ENCODE results near the gene TCFL5. TPM values are rescaled to one million over a fixed set of nuclear protein-coding genes. Genes with fewer than 3 reads are reported as not detected.

The TCFL5 gene
- total RNA-seq, 4 donors from 2014 or later = 9.0 to 20.3 (median 12.7) TPM

DNA sequence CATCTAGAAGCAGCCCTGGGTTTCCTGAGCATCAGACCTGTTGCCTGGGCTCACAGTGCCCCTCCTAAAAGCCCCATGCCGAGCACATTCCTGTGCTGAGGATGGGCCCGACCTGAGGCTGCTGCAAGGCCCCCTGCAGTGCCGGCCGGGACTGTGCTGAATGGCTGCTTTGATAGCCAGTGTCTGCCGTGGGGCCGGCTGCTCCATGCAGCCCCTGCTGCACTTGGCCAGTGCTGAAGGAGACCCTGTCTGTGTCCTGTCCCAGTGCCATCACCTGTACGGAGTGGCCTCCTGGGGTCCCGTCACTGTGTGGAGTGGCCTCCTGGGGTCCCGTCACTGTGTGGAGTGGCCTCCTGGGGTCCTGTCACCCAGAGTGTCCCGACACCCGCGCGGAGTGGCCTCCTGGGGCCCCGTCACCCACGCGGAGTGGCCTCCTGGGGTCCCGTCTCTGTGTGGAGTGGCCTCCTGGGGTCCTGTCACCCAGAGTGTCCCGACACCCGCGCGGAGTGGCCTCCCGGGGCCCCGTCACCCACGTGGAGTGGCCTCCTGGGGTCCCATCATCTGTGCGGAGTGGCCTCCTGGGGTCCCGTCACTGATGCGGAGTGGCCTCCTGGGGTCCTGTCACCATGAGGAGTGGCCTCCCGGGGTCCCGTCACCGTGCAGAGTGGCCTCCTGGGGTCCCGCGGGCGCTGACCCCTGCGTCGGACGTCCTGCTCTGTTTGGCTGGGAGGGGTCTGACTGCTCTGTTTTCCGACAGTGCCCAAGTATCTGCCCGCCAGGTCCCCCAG, 37.7 kb downstream of the TCFL5 start:
- no peak for DNase-seq (ENCODE audit: low spot score in 2 of 2)
- Histone ChIP-seq H3K9me3 (no peaks in the 10 kb centered on the region), H3K27ac (no peak overlapping the region), H3K27me3 (no peaks in the 10 kb centered on the region), H3K4me3 (no peak overlapping the region), H3K4me1 (peaks cover 27% of the 10 kb centered on the region), H3K36me3 (no peaks in the 10 kb centered on the region)
- TF ChIP-seq POLR2A (IDR thresholded peaks at IDR 0.05) (no peak), EP300 (IDR thresholded peaks at IDR 0.05) (no peak), POLR2AphosphoS5 (IDR thresholded peaks at IDR 0.05) (no peak)
- TF ChIP-seq, protein P1, sequence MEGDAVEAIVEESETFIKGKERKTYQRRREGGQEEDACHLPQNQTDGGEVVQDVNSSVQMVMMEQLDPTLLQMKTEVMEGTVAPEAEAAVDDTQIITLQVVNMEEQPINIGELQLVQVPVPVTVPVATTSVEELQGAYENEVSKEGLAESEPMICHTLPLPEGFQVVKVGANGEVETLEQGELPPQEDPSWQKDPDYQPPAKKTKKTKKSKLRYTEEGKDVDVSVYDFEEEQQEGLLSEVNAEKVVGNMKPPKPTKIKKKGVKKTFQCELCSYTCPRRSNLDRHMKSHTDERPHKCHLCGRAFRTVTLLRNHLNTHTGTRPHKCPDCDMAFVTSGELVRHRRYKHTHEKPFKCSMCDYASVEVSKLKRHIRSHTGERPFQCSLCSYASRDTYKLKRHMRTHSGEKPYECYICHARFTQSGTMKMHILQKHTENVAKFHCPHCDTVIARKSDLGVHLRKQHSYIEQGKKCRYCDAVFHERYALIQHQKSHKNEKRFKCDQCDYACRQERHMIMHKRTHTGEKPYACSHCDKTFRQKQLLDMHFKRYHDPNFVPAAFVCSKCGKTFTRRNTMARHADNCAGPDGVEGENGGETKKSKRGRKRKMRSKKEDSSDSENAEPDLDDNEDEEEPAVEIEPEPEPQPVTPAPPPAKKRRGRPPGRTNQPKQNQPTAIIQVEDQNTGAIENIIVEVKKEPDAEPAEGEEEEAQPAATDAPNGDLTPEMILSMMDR (IDR thresholded peaks at IDR 0.05) = no peak
- WGBS = 84% methylated on average over 18 of the region's 38 CpGs

DNA sequence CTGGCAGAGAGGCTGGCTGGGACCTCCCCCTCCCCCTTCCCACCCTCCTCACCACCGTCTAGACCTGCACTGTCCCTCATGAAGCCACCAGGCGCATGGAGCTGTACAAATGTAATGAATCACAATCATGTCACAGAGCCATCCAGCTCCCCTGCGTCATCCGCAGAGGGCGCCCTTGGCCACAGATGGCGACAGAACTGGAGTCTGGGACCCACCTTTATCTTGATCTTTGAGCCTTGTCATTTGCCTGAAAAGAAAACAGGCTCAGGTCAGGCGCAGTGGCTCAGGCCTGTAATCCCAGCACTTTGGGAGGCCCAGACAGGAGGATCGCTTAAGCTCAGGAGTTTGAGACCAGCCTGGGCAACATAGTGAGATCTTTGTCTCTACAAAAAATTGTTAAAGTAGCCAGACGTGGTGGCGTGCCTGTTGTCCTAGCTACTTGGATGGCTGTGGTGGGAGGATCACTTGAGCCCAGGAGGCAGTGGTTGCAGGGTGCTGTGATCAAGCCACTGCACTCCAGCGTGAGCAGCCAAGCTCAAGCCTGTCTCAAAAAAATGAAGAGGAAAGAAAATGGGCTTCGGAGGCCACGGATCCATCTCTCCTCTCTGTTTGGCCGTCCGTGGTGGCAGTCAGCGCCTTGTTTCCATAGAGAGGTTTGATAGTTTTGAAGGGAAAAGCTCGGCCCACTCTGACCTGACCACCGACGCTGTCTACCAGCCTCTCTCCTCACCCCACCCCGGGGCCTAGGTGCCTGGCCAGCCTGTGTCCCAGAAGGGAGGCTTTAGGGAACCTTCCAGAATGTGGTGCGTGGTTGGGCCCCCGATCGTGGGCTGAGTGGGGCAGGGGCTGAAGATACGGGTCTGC, 38.6 kb downstream of the TCFL5 start:
- Histone ChIP-seq H3K27me3 (peaks cover 8% of the 10 kb centered on the region), H3K9me3 (no peaks in the 10 kb centered on the region), H3K4me3 (no peak overlapping the region), H3K4me1 (peaks cover 36% of the 10 kb centered on the region), H3K36me3 (no peaks in the 10 kb centered on the region), H3K27ac (no peak overlapping the region)
- TF ChIP-seq POLR2AphosphoS5 (IDR thresholded peaks at IDR 0.05) (no peak), POLR2A (IDR thresholded peaks at IDR 0.05) (no peak)
- TF ChIP-seq, protein P1 (IDR thresholded peaks at IDR 0.05) = peak in 1 of 2 donors; percentile 14
- WGBS = 78% methylated on average over 24 of the region's 24 CpGs
- DNase-seq (ENCODE audit: low spot score in 2 of 2) = no peak

DNA sequence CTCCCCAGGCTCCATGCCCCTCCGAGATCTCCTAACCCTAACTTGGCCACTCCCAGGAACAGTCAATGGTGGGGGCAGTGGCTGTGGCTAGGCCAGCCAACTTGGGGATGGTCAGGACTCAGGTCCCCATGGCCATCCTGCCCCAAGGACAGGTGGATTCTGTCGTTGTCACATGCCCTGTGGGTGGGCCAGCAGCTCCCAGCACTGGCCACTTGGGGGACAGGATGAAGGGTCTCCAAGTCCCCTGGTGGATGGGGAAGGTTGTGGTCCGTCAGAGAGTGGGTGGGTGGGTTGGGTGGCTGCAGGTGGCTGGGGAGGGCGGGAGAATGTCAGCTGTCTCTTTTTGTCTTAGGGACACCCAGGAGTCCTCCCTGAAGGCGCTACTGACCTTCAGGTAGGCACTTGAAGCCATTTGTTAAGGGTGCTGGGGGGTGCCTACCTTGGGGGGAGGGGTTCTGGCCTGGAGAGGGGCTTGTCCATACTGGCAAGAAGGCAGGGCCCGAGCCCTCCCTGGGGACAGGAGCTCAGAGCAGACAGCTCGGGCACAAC, 39.3 kb downstream of the TCFL5 start:
- no peak for DNase-seq (ENCODE audit: low spot score in 2 of 2)

DNA sequence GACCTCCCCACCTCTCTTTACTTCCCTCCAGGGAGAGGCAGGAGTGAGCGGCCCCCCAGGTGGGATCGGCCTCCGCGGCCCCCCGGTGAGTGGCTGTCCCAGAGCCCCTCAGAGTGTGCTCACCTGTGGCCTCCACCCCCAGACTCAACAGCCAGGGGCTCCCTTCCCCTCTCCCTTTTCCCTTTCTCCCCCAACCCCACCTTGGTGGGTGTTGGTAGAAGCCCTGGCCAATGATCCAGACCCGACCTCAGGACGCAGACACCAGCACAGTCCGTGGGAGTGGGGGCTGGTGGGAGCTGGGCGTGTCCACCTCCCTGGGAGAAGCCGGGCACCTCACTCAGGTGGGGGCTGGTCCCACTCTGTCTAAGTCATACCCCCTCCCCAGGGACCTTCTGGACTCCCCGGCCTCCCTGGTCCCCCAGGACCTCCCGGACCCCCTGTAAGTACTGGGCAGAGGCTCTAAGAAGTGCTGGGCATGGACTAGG, 39.9 kb downstream of the TCFL5 start:
- H3K4me3 ChIP-seq = no peak overlapping the region
- no peak overlapping the region for H3K27ac ChIP-seq
- 88% methylated on average over 10 of the region's 12 CpGs for WGBS
- H3K4me1 ChIP-seq = peaks cover 48% of the 10 kb centered on the region
- H3K27me3 ChIP-seq = peaks cover 20% of the 10 kb centered on the region
- DNase-seq (ENCODE audit: low spot score in 2 of 2) = no peak
- no peaks in the 10 kb centered on the region for H3K36me3 ChIP-seq
- no peaks in the 10 kb centered on the region for H3K9me3 ChIP-seq
- TF ChIP-seq POLR2AphosphoS5 (IDR thresholded peaks at IDR 0.05) = no peak
- TF ChIP-seq, protein P1 (IDR thresholded peaks at IDR 0.05) = no peak

More for the DNA sequence above, 39.3 kb downstream of the TCFL5 start:
- H3K9me3 ChIP-seq = no peaks in the 10 kb centered on the region
- TF ChIP-seq POLR2A (IDR thresholded peaks at IDR 0.05) (no peak), POLR2AphosphoS5 (IDR thresholded peaks at IDR 0.05) (no peak), EP300 (IDR thresholded peaks at IDR 0.05) (no peak)
- TF ChIP-seq, protein P1 (IDR thresholded peaks at IDR 0.05) = no peak
- H3K27ac ChIP-seq = no peak overlapping the region
- H3K4me3 ChIP-seq = no peak overlapping the region
- no peaks in the 10 kb centered on the region for H3K36me3 ChIP-seq
- peaks cover 43% of the 10 kb centered on the region for H3K4me1 ChIP-seq
- 71% methylated on average over 6 of the region's 7 CpGs for WGBS
- H3K27me3 ChIP-seq = peaks cover 15% of the 10 kb centered on the region
